Activated CD8-positive, alpha-beta memory T cell treated with anti-CD3 and anti-CD28 coated beads, Interleukin-2, amount 50 U/mL, for 24 hours (primary cell): Measurements from ENCODE around the gene PTPRO.

Source experiments
- DNase-seq: peaks from one replicate; pipeline ENCODE4 v3.0.0-alpha.2; 2020; ENCODE audit errors: extremely low read depth

PTPRO gene

DNA sequence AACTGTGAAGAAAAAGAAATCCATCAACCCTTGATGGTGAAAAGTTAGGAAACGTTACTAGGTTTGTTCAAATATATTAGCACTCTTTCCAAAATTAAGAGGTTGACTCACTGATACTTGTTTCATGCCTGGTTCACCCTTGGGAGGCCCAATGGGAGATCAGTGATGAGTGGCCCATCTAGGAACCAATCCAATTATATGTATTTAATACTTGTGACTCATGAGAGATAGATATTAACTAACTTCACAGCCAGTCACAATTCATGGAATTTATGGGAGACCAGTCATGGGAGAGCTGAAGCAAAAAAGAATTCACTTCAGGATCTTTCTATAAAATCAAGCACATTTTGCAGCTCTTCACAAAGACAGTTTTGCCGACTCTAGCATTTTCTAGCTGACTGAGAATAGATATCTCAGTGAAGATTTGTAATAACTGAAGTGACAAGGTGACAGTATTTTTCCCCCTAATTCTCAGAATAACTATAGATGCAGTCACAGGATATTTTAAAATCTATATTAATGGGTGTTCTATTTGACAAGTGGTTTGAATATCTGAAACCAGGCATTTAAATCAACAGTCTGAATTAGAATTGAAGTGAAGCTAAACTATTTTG, 236.7 kb downstream of the PTPRO start:
- no peak for DNase-seq

DNA sequence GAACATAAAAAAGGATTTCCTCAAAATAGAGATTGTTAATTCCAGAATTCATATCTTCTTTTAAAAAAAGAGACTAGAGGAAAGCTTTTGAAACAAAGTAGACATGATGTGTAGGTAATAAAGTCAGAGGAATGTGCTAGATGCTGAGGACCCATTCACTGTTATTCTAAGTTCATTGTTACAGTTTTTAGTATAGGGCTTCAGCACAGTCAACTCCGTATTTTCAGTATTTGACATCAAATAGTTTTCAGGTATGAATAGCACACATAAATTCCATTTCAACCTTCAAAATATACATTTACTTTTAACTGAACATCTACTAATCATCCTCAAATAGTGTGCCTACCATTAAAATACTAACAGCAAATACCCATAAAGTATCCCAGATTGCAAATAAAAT, 239.1 kb downstream of the PTPRO start:
- no peak for DNase-seq

DNA sequence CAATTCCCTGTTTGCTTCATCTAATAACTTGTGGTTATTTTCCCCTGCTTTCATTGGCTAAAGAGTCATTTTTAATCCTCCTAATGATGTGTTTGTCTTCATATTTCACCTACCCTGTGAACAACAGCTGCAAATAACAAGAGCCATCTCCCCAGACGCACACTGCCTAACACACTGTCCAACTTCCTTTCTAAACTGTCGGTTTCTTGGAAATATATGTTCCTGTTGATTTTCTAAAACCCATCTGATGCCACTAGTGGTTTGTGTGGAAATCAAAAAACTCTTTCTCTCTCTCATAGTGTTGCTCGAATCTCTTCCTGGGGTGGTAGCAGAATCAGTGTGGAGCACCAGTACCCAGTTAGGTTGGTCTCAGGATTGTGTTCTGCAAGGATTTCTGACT, 240.0 kb downstream of the PTPRO start:
- no peak for DNase-seq

DNA sequence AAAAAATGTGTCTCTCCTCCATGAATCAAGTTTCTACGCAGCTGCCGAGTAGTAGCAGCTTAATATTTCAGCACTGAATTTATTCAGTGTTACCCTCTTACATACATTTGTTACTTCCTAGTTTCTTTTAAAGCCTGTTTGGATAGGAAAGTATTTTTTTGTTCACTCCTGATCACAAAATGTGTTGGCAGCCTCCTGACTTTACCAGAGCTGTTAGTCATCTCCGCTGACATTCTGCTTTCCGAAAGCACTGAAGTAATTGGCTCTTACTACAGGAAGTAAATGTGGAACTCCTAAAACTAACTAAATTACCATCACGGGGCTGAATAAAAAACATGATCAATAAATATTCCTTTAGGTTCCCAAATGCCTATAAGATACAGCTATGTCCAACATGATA, 241.4 kb downstream of the PTPRO start:
- no peak for DNase-seq

DNA sequence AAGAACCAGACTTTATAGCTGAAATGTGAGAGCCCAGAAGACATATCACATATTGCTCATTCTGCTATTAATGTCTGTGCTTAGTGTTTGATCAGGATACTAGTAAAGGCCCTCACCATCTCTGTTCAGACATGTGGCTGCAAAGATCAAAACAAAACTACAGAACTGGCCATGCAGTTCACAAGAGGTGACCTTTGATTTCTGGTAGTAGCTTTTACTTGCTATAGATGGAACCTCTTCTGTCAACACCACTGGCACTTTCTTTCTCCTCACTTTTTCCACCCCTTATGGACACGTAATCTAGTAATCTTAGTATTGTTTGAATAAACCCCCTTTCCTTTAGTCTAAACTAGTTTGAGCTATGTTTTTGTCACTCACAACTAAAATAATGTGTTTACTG, 252.0 kb downstream of the PTPRO start:
- no peak for DNase-seq

DNA sequence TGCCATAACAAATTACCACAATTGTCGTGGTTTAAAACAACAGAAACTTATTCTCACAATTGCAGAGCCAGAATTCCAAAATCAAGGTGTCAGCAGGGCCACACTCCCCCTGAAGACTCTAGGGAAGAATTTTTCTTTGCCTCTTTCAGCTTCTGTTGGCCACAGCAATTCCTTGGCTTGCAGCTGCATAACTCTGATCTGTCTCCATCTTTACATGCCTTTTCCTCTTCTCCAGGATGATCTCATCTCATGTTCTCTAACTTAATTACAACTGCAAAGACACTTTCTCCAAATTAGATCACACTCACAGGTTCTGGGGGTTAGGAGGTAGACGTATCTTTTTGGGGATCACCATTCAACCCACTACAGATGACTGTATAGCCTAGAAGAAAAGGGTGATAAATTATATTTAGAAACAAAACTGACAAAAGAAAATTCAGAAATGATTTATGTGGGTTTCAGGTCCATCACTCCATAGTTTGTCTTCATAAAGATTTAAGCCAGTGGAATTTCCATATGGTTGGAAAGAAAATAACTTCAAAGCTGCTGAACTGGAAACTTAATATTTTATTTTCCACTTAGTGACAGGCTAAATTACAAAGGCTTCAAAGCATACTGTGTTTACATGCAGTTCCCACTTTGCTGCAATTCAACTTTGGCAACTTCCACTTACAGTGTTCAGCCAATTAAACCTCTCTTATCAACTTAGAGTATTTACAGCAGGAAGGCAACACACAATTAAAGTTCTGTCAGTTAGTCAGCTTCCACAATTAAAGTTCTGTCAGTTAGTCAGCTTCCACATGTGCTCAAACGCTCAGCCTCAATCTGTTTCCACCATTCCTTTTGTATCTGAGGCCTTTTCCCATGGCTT, 253.6 kb downstream of the PTPRO start:
- DNase-seq: no peak

DNA sequence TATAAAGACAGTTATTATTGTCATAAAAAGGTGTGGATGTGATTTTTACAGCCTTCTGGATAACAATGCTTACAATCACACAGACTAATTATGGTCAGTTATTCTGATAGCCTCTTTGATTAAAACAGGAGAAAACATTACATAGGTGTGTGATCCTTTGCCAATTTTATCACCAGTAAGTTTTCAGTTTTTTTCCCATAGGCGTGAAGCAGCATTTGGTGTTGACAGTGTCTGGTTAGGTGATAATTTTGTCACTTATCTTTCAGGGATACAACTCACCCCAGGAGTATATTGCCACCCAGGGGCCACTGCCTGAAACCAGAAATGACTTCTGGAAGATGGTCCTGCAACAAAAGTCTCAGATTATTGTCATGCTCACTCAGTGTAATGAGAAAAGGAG, 258.1 kb downstream of the PTPRO start:
- no peak for DNase-seq

DNA sequence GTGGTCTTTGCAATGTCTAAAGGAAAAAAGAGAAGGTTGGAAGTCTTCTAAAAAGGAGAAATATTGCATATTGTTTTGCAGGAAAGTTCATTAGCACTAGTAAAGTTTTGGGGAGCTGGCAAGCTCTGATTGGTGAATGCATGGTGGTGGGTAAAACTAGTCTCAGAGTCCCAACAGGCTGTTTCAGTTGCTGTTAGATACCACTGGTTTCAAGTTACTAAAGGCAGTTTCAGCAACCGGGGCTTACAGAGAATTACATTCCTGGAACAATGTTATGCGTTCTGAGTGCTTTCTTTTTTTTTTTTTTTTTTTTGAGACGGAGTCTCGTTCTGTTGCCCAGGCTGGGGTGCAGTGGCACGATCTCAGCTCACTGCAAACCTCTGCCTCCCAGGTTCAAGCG, 258.7 kb downstream of the PTPRO start:
- no peak for DNase-seq

DNA sequence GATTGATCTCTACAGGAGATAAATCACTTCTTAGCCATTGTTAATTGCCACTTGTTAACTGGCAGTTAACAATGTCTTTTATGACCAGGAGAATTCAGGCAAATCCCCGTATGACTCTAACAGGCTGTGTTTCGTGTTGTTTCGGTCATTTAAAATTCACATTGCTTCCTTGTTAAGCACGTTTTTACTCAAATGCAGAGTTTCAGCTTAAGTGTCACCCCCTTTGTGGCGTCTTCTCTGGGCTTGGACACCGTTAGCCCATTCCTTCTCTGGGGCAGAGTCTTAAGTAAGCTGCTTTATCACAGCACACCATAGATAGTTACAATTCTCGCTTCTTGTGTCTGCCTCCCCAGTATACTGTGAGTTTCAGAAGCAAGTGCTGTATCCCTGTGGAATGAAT, 261.5 kb downstream of the PTPRO start:
- no peak for DNase-seq

DNA sequence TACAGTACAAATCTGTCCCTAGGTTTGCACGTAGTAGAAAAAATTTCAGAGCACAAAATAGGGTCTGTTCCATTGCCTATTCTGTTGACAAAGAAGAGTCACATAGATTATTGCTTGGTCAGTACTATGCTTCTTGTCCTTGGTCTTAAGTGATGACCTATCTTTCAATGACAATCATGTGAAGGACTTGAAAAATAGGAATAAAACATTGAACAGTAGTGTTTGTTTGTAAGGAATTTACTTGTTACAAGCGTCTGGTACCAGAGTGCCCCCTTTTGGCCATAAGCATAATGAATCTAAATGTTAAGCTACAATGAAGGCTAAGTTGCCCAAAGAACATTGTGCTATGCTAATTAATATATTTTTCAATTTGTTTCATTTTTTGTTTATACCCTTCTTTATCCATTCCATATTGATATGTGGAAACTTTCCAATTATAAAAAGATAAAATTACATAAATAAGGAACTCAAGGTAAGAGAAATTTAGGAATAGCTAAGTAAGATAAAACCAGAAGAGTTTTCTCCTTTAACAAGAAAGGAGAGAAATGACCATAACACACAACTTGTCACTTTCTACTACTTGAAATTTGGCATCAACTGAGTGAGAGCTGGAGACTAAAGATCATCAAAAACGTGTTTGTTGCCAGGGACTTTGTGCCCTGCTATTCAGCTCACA, 262.2 kb downstream of the PTPRO start:
- DNase-seq: no peak

DNA sequence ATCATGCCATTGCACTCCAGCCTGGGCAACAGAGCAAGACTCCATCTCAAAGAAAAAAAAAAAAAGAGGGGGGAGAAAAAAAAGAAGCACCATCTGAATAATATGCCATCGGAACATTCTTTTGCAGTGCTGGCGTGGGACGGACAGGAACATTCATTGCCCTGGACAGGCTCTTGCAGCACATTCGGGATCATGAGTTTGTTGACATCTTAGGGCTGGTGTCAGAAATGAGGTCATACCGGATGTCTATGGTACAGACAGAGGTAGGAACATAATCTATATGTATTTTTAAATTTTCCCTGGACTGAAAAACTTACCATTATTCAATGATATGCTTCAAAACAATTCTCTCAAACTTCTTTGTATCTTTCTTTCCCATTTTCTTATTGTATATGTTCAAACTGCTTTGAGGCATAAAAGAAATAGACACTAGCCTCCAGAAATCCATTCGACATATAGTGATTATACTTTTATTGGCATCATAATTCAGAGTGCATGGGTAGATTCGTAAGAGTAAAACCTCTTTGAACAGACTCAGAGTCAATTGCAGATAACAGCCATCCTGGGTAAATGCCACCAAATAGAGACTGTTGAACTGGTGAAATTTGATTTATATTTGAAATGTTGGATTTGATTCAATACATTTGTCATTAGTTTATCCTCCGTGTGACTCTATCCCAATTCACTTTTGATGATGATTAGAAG, 267.2 kb downstream of the PTPRO start:
- DNase-seq: no peak

DNA sequence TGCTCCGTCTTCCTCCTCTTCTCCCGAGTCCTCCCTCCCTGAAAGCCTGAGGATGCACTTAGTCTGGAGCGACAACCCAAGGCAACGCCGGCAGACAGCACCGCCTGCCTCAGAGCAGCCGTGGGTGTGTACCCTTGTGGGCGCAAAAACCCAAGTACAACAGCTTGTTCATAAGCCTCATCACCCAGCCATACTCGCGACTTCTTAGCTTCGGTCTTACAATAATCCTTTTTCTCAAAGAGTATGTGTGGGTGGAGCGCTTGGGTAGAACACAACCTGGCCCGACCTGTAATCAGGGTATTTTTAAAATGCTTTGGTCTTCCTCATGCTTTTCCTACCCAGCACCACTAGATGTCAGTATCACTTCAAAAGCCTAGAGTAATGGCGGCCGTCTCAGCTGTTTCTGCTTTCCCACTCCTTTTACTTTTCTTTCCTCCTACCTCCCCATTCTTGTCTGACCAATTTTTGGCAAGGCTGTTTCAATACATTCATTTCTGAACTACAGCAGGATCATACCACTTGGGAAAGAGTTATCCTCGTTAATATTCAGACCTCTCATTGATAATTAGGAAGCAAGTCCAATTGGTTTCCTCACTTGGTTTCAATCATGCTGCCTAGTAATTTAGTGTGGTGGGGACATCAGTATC, 268.0 kb downstream of the PTPRO start:
- DNase-seq: no peak

DNA sequence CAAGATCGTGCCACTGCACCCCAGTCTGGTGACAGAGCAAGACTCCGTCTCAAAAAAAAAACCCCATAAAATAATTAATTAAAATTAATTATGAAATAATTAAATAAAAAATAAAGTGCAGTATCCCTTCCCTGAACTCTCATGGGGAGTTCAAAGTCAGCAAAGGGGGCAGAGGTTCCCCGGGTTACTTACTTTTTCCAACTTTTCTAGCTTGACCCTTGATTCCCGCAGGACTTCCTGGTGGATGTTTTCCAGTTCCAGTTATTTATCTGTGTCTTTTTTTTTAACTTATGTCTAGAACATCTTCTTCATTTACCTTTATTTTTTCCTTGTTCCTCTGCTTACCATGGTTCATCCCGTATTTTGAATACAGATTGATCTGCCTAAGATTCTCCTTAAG, 269.5 kb downstream of the PTPRO start:
- DNase-seq: no peak

DNA sequence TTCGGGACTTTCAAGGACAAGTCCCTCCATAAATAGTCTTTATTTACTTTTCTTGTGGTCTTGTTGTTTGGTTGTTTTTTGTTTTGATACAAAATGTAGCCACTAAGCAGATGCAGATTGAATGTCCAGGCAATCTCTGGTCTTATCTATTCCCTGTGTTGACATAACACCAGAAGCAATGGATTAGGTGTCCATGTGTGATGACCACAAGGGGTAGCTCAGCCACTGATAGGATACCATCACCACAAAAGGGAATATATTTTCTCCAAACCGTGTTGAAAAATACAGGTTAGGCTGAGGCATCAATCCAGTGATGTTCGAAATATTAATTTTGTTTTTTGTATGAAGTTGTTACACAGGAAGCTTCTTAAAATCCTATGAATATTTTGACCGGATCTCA, 270.6 kb downstream of the PTPRO start:
- no peak for DNase-seq

DNA sequence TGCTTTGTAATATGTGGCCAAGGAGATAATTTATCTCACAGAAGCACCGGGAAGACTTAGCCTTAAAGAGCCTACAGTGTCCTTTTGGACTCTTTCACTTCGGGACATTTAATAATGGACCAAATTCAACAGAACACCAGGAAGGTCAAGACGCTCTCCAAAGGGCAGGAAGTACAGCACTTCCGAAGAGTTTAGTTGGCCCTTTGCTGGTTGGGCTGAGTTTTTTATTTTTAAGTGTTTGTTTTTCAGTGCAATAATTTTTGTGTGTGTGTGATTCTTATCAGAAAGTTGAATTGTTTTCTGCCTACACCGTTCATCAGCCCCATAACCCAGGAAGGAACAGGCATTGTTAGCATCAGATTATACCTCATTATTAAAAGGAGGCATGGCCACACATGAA, 273.9 kb downstream of the PTPRO start:
- DNase-seq: no peak

DNA sequence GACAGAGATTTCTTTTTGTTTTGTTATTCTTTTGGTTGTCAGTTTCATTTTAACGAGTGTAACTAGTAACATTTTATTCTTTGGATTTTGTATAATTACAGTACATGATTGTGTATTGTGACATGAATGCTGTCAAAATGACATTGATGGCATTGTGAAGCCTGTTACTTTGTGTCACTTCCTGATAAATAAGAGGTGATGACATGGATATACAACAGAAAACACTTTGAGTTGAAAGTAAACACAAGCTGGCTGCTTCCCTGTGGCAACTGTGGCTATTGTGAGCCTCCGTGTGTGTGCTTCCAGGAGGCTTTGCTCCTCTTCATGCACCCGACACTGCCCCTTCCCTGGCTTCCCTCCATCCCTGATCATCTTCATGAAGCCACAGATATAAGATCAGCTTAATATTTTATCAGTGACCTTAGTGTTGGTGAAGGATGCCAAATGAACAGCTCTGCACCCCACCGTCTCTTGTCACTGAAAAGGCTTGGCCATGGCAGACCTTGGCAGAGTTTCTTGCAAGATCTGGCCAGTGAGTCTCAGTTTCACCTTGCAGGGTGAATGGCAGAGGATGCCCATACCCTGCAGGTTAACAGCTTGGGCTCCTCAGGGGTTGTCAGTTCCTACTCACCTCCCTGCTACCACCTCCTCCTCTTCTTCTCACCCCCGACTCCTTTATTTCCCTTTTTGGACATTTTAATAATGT, 275.0 kb downstream of the PTPRO start:
- DNase-seq: no peak

DNA sequence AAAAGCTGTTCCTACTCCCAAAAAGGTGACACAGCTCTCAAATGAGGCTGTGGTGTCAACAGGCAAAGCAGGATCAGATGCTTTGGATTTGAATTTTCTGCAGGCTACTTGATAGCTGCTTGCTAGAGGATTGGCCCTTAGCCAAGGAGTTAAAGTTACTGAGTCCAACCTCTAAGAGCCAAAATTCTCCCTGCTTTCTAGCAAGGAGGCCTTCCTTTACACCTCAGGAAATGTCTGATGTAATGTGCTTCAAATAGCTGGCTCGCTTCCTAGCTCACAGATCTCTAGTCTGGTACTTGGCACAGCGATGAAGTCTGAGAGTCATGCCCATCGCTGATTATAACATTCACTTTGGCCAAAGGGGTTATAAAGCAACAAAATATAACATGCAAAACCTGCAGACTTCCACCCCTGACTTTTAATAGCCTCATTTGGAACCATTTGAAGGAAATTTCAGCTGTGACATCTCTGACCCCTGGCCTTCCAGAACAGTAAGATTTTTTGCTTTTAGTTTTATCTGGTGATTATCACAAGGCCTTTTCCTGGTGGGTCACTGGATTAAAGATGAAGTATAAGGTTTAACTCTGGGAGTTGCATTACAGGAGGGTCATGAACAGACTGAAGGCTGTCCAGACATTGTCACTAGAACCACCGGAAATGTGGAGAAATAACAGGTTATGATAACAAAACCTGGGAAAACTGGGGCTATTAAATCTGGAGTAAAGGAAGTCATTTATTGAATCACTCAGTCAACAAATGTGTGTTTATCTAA, 277.1 kb downstream of the PTPRO start:
- DNase-seq: no peak

DNA sequence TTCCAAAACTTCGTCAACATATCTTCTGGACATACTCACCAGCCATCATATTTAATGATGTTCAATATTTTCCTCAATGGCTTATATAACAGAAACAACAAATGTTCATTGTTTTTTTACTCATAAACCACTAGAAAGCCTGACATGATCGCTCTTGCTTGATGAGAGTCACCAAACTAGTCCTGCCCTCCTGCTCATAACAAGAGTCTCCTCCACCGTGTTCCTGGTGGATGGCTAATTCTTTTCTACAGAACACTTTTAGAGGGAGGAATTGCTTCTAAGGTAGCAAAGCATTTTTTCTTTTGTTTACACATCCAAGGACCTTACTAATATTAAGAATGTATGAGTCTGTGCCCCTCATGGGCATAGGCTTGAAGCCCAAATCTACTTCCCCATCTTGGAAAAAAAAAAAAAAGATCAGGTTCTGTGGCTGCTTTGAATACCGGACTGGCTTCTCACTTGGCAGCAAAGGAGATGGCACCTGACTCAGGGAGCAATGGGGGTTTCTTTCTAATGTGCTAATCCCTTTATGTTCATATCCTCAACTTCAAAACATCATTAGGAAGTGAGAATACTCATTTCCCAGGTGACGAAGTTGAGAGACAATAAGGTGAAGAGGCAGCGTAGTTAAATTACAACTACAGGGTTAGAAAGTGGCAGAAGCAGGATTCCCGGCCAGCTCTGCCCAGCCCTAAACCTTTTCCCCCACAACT, 278.1 kb downstream of the PTPRO start:
- DNase-seq: no peak

DNA sequence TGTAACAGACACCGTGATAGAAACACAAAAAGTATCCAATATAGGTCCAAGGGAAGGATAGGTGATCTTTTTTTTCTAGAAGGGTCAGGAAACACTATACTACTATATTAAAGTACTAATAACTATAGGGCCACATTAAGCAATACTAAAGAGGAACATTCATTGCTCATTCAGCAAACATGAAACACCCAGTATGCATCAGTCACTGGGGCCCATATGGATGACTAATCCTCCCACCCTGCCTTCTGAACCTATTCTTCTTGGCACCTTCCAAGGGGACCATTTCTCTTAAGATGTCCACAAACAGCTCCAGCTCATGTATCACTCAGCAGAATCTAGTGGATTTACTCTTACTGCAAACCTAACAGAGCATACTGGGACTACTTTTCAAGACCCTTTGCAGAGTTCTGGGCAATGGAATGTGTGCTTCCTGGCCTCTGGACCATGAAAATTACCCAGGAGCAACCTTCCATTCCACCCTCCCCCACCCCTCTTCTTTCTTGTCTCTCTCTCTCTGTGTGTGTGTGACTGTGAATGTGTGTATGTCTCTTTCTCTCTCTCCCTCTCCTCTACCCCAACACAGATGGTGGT, 279.0 kb downstream of the PTPRO start:
- DNase-seq: no peak
